AG09319 (cell line): Measurements from ENCODE around the gene DNAH12.
"Not testable (repeated sequence)": the region's sequence is repeated elsewhere in the genome, so short reads cannot be mapped to it uniquely, and the experiment has no call there.

Experiments
- DNase-seq: peaks from one replicate; pipeline ENCODE4 v3.0.0-alpha.2; 2010; ENCODE audit warnings: low read depth; ENCODE audit errors: extremely low read depth
- TF ChIP-seq, protein P1 (sequence below): IDR thresholded peaks from 2 replicates; pipeline ENCODE4 v1.5.1; 2011; ENCODE audit warnings: low read depth, mild to moderate bottlenecking, inconsistent platforms, low read length, moderate library complexity

Gene DNAH12

DNA sequence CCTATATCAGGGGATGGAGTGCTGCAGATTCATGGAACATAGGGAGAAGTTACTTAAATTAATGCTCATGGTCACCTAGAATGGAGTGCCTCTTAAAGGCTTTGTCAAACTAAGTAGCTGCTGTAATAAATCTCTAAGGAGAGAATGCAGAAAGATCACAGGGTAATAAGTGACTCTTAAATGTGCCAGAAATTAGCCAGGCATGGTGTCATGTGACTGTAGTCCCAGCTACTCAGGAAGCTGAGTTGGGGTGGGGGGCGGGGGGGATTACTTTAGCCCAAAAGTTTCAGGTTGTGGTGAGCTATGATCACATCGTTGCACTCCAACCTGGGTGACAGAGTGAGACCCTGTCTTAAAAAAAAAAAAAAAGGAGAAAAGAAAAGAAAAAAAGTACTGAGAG lies 160.7 kb downstream of the DNAH12 start:
- TF ChIP-seq, protein P1, sequence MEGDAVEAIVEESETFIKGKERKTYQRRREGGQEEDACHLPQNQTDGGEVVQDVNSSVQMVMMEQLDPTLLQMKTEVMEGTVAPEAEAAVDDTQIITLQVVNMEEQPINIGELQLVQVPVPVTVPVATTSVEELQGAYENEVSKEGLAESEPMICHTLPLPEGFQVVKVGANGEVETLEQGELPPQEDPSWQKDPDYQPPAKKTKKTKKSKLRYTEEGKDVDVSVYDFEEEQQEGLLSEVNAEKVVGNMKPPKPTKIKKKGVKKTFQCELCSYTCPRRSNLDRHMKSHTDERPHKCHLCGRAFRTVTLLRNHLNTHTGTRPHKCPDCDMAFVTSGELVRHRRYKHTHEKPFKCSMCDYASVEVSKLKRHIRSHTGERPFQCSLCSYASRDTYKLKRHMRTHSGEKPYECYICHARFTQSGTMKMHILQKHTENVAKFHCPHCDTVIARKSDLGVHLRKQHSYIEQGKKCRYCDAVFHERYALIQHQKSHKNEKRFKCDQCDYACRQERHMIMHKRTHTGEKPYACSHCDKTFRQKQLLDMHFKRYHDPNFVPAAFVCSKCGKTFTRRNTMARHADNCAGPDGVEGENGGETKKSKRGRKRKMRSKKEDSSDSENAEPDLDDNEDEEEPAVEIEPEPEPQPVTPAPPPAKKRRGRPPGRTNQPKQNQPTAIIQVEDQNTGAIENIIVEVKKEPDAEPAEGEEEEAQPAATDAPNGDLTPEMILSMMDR: no peak
- DNase-seq: no peak

GRCh38 chr3:57382933-57383332 lies 161.2 kb downstream of the DNAH12 start:
- TF ChIP-seq, protein P1: no peak
- no peak for DNase-seq

GRCh38 chr3:57370341-57370740 lies 173.8 kb downstream of the DNAH12 start:
- no peak for DNase-seq
- TF ChIP-seq, protein P1: no peak

GRCh38 chr3:57365089-57365488 lies 179.1 kb downstream of the DNAH12 start:
- DNase-seq: not testable (repeated sequence)

DNA sequence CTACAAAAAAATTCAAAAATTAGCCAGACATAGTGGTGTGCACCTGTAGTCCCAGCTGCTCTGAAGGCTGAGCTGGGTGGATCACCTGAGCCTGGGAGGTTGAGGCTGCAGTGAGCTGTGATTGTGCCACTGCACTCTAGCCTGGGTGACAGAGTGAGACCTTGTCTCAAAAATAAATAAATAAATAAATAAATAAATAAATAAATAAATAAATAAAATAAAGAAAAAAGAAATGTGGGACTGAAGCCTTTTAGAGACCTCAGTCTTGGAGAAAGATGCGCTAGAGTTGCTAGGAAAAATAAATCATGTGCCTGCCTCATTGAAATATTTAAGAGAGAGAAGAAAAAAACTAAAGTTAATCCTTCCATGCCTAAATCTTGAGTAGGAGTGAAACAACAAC lies 187.9 kb downstream of the DNAH12 start:
- not testable (repeated sequence) for DNase-seq

DNA sequence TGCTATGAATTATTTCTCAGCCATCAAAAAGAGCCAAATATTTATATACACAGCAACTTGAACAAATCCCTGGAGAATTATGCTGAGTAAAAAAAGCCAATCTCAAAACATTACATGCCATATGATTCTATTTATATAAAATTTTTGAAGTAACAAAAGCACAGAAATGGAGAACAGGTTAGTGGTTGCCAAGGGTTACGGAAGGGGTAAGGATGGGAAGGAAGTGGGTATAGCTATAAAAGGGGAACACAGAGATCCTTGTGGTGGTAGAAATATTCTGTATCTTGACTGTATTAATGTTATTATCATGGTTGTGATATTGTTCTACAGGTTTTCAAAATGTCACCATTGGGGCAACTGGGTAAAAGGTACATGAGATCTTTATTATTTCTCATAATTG lies 189.4 kb downstream of the DNAH12 start:
- no peak for DNase-seq
- TF ChIP-seq, protein P1: no peak

- TF ChIP-seq, protein P1: no peak
- no peak for DNase-seq
These were observed 193.9 kb downstream of the DNAH12 start for GRCh38 chr3:57350271-57350670.

DNA sequence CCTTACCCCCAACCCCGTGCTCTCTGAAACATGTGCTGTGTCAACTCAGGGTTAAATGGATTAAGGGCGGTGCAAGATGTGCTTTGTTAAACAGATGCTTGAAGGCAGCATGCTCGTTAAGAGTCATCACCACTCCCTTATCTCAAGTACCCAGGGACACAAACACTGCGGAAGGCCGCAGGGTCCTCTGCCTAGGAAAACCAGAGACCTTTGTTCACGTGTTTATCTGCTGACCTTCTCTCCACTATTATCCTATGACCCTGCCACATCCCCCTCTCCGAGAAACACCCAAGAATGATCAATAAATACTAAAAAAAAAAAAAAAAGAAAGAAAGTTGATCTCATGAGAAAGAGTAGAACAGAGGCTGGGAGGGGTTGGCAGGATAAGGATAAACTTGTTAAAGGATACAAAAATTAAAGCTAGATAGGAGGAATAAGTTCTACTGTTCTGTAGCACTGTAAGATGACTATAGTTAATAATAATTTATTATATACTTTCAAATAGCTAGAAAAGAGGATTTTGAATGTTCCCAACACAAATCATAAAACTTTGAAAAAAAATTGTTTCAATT lies 205.0 kb downstream of the DNAH12 start:
- DNase-seq: not testable (repeated sequence)

DNA sequence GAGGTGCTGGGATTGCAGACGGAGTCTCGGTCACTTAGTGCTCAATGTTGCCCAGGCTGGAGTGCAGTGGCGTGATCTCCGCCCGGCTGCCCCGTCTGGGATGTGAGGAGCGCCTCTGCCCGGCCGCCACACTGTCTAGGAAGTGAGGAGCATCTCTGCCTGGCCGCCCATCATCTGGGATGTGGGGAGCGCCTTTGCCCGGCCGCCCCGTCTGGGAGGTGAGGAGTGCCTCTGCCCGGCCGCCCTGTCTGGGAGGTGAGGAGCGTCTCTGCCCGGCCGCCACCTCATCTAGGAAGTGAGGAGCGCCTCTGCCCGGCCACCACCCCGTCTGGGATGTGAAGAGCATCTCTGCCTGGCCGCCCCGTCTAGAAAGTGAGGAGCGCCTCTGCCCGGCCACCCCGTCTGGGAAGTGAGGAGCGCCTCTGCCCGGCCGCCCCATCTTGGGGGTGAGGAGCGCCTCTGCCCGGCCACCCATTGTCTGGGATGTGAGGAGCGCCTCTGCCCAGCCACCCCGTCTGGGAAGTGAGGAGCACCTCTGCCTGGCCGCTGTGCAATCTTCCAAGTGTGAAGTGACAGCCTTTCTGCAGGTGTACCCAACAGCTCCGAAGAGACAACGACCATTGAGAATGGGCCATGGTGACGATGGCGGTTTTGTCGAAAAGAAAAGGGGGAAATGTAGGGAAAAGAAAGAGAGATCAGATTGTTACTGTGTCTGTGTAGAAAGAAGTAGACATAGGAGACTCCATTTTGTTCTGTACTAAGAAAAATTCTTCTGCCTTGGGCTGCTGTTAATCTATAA lies 205.7 kb downstream of the DNAH12 start:
- DNase-seq: not testable (repeated sequence)
